GM19193 (cell line): ENCODE results near the gene GAREM1.

ENCODE experiments used
- POLR2A ChIP-seq: IDR thresholded peaks from 4 replicates; pipeline ENCODE4 v1.6.1; 2011; ENCODE audit not compliant: insufficient read depth, insufficient read length; ENCODE audit errors: extremely low read depth

GAREM1 gene

GRCh38 chr18:32470714-32471633, at the start of gene GAREM1:
Gene GAREM1 (minus strand): TSS chr18:32470882. CDS start chr18:32470428, 454 bp downstream.
- TF ChIP-seq POLR2A, result peak; percentile 38

GRCh38 chr18:32511147-32511546, 40.5 kb upstream of the GAREM1 start:
- TF ChIP-seq POLR2A, result no peak

GRCh38 chr18:32509111-32509510, 38.4 kb upstream of the GAREM1 start:
- no peak for TF ChIP-seq POLR2A

- TF ChIP-seq POLR2A, result no peak
Observed at GRCh38 chr18:32507093-32507492, 36.4 kb upstream of the GAREM1 start.

DNA sequence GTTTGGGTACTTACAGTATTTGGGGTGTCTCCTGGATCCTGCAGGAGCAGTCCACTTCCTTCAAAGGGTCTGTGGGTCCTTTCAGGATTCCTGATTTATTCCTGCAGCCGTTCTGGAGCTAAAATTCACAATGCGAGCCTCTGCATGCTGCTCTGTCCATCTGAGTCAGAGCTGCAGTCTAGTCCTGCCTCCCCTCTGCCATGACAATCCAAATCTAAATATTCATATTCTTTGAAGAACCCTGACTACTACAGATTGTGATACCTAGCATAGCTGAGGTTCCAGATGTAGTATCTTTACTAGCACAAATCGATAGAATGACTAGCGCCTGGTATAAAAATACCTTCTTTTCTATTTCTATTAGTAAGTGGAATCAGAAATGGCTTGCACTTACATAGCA, 31.3 kb upstream of the GAREM1 start:
- TF ChIP-seq POLR2A, result no peak

GRCh38 chr18:32483002-32483401, 12.3 kb upstream of the GAREM1 start:
- TF ChIP-seq POLR2A, result no peak

DNA sequence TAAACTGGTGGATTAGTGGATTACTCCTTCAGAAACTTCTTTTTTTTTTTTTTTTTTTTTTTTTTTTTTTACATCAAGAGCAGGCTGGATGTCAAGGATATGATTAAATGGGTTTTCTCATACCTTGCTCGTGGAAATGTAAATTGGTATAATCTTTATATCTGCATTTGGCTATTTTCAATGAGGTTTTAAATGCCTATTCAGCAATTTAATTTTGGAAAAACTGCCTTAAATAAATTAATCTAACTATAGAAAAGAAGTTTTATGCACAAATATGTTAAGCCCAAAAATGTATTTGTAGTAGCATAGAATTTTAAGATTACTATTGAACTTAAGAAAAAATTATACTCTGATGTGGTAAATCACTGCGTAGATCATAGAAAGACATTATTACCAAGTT, 11.4 kb upstream of the GAREM1 start:
- no peak for TF ChIP-seq POLR2A

DNA sequence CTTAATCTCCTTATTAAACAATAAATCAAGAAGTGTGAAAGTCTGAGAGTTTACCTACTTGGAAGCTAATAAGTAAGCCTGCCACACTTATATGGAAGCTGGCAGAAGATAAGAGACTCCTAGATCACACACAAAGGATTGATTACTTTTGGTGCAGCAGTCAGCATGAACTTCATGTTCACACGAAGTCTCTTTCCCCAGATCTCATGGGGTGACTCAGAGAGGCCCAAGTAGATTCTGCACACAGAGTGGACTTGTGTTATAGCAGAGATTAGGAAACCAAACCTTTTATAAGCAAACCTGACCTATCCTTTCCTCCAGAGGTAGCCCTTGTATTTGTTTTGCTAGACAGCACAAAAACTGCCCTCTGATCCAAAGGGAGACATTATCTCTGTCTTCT, 9.9 kb upstream of the GAREM1 start:
- TF ChIP-seq POLR2A, result no peak

GRCh38 chr18:32478807-32479206, 8.1 kb upstream of the GAREM1 start:
- TF ChIP-seq POLR2A, result no peak

DNA sequence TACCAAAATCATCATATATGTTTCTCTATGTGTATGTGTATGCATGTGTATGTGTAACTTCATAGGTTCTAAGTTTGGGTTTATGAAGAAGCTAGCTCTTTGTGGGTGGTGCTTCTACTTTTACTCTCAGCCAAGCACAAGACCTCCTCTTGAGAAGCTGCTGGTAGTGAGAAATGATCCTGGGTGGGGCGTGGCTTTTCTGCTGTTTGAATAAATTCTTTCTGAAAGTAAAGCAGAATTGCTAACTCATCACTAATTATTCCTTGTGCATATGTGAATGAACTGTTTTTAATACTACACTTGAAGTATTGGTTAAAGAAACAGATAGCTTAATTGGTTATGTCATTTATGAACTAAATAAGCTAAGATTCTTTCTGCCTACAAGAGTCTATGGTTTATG, 7.6 kb upstream of the GAREM1 start:
- TF ChIP-seq POLR2A, result no peak

GRCh38 chr18:32476106-32476505, 5.4 kb upstream of the GAREM1 start:
- no peak for TF ChIP-seq POLR2A

GRCh38 chr18:32473325-32473724, 2.6 kb upstream of the GAREM1 start:
- no peak for TF ChIP-seq POLR2A

DNA sequence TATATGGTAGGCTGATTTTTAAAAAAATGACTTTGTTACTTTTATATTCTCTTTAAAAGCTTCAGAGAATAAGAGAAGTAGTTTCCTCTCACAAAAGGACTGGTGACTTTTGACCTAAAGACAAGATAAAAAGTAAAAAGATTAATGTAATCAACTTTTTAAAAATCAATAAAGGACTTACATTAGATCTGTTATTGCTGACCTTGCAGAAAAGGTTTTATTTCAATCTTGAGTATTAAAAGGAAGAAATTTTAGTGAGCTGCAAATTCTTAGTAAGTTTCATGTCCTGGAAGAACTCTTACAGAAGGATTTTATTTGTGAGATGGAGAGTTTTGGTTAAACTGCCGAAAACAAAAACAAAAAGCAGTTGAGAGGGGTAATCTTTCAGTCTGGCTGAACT, 2.2 kb upstream of the GAREM1 start:
- TF ChIP-seq POLR2A, result no peak

GRCh38 chr18:32470460-32470713, 295 bp downstream of the GAREM1 start:
- TF ChIP-seq POLR2A, result no peak

GRCh38 chr18:32469691-32470459, 807 bp downstream of the GAREM1 start:
- TF ChIP-seq POLR2A, result no peak

DNA sequence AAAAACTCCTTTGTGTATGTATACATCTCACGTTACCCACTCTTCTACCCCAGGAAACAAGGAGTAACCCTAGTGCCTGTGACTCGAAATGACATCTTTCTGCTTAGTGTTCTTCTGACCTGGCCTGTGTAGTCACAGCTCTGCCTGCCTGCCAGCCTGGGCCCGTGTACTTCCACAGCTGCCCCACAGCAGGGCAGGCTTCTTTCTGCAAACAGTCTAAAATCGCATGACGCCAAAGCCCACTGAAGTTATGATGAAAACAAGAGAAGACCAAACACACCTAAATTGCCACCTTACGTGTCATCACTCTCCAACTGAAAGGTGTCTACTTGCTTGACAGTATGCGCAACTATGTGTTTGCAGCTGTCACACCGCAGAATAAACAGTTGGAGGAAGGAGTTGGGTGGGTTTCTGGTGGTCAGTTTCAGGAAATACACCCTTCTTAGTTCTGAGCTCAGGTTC, 1.5 kb downstream of the GAREM1 start:
- no peak for TF ChIP-seq POLR2A
